T-helper 22 cell (primary cell): Measurements from ENCODE around the gene ASCC1.

Experiments used
- DNase-seq: peaks from one replicate; pipeline ENCODE4 v3.0.0-alpha.2; 2020; ENCODE audit warnings: low read depth

Gene ASCC1

DNA sequence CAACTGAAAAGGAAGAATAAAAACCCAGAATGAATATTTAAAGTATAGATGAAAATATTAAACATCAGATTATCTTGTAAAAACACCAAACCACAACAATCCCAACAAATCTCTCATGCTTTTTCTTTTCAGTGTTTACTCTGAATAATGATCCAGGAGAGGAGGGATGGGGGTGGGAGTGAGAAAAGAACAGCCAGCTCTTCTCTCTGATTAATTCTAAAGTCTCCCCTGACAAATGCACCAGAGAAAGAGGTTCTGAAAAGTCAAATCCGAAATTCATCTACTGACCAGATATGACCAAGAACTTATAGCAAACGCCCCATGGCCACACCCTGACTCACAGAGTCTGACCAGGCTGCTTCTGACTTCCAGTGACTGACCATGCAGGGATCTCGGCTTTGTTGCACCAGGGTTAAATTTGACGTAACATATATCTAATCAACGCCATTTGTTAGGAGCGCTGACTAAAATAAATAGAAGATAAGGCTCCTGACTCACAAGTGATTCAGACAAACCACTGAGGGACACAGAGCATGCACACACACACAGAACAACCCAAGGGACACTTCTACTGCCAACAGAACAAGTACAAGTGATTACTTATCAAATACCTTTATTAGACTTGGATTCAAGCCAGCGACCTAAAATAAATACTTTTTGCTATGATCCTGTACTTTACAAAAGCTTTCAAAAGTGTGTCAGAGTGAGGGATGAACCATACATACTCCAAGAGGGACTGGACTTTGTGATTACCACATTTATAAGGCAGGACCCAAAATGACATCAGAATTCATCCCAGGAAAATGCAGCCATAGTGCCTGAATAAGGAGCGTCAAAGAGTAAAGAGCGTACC, 118.4 kb downstream of the ASCC1 start:
- DNase-seq, result no peak

DNA sequence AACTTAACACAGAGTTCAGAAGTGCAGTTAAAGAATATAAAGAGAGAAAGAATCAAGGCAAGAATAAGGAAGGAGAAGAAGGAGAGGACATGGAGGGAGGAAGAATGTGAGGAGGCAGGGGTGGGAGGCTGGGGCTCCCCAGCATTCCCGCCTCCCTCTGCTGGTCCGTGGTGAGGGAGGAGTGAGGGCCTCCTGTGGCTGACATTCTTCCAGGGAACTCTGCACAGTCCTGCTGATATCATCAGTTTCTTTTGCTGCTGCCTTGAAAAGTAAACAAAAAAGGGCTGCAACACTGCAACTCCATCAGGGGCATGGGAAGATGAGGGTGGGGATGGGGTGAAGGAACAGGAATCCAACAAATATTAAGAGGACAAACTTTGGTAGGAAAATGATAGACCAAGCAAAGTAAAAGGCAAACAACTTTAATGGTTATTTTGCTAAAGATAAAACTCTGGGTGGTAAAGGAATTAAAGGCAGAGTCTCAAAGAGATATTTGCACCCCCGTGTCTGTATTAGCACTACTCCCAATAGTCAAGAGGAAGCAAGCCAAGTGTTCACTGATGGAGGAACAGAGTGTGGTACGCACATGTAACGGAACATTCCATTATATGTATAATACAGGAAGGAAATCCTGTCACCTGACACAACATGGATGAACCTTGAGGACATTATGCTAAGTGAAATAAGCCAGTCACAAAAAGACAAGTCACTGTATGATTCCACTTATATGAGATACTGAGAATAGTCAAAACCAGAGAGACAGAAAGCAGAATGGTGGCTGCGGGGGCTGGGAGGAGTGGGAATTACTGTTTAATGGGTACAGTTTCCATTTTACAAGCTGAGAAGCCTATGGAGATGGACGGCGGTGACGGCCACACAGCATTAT, 119.7 kb downstream of the ASCC1 start:
- no peak for DNase-seq

DNA sequence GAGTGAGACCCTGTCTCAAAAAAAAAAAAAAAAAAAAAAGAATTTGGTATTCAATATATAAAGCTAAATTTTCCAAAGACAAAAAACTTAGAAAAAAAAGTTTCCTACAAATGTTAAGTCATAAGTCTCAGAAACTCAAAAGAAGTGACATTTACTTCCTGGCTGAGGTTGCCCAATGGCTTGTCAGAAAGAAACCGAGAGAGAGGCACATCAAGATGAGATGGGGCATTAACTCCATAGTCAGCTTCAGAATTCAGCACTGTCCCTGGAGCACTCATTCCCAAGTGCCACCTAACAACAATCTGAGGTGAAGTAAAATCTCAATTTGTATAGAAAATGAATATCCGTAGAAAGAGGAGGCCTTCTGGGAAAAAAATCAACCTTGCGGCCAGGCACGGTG, 120.9 kb downstream of the ASCC1 start:
- DNase-seq, result no peak

DNA sequence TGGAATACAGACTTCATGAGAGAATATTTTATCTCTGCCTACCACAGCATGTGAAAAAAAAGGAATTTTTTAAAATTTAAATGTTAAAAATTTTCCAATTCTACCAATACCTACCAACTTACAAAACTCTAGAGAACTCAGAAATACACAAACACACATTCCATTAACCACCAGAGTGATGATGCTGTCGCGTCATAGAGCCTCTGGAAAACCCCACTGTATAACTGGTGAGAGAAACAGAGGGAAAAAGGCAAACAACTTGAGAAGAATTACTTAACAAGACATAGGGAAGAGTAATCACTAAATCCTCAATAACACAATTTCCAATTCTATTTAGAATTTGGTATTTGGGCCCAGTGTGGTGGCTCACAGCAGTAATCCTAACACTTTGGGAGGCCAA, 121.5 kb downstream of the ASCC1 start:
- no peak for DNase-seq

DNA sequence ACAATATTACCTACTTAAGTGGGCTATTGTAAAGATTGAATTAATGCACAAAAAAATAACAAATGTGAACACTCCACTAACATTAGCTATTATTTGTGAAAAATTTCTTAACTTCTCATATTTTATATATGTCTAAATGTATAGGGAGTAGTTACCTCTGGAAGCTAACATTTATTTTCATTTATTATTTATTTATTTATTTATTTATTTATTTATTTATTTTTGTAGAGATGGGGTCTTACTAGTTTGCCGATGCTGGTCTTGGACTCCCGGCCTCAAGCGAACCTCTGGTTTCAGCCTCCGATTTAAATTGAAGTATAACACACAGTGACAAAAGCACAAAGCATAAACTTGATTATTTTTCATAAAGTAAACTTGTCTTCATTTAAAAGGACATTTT, 122.6 kb downstream of the ASCC1 start:
- DNase-seq, result no peak

DNA sequence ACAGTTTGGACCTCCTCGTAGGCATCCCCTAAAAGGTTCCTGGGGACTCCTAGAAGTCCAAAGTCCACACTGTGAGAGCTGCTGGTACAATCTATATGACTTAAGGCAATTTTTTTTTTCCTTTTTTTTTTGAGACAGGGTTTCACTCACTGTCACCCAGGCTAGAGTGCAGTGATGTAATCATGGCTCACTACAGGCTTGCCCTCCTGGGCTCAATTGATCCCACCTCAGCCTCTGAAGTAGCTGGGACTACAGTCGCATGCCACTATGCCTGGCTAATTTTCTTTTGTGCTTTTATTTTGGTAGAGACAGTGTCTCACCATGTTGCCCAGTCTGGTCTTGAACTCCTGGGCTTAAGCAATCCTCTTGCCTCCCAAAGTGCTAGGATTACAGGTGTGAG, 123.1 kb downstream of the ASCC1 start:
- no peak for DNase-seq

DNA sequence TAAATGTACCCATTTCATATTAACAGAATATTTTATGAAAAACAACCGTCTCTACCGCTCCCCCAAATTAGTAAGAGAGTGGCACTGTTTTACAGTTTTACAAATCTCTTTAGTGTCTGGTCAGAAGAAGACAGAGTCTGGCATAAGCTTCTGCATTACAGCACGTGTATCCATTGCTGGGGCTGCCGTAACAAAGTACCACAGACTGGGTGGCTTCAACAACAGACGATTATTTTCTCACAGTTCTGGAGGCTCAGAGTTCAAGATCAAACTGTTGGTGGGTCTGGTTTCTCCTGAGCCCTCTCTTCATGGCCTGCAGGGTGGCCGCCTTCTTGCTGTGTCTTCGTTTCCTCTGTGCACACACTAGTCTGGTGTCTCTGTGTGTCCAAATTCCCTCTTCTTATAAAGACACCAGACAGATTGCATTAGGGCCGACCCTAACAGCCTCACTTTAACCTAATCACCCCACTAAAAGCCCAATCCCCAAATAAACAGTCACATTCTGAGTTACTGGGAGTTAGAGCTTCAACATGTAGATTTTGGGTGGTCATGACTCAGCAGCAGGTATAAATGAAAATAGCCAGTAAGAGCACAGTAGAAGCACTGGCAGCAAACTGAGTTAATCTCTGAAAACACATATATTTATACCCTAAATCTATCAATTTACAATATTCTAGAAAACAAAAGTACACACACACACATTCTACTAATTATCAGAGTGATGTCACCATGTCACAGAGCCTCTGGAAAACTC, 123.7 kb downstream of the ASCC1 start:
- DNase-seq, result no peak

DNA sequence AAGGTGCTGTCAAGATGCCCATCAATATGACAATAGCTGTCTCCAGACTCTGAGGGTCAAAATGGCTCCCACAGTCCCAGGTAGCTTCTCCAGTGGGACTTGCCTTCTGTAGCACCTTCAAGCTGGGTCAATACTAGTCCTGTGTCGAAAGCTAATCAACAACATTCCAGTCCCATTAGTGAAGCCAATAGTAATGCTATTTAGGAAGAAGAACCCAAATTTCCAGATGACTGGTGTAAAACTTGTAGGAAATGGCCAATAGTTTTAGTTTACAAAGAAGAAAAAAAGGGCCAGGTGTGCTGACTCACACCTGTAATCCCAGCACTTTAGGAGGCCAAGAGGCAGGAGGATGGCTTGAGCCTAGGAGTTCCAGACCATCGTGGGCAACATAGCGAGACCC, 125.8 kb downstream of the ASCC1 start:
- no peak for DNase-seq

DNA sequence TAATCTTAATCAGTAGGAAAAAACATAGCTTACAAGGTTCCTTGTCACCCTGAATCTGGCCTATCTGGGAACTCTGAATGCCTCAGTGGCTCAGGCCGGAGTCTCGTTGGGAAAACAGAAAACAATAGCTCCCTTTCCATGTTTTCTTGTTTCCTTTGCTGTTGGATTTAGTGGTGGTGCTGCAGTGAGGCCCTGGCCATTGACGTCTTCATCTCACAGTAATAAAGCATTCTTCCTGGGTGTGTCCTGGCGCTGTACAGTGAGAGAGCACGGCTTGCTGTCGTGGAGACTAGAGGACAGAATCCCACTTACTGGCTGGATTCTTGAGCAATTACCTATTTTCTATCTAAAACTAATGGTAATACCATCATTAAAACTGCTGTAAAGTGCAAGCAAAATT, 126.5 kb downstream of the ASCC1 start:
- no peak for DNase-seq

DNA sequence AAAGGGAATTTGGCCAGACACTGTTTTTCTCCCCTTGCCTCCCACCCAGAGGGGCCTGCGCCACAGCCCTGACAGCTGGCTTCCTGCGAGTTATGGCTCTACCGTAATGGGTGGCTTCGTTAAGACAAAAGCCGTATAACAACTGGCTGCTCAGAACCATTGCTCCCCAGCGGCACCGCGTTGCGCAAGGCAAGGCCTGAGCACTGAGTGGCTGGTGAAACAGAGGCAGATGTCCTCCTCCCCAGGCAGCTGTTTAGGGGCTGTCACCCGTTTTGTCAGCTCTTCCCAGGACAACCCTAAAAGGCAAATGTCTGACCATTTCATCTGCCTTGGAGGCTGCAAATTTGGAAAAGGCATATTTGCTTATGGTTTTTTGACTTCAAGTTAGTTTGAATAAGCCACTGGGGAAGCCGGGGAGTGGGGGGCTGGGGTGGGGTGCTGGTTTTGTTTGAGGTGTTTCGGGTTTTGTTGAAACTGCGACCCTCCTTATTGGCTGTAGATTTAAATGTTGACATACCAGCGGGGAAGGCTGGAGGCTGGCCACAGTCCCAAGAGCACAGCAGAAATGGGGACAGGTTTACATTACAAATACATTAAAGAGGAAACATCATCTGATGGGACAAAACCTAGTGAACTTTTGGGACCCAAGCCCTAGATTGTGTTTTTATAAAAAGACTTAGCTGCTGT, 127.0 kb downstream of the ASCC1 start:
- peak; percentile 54 for DNase-seq

DNA sequence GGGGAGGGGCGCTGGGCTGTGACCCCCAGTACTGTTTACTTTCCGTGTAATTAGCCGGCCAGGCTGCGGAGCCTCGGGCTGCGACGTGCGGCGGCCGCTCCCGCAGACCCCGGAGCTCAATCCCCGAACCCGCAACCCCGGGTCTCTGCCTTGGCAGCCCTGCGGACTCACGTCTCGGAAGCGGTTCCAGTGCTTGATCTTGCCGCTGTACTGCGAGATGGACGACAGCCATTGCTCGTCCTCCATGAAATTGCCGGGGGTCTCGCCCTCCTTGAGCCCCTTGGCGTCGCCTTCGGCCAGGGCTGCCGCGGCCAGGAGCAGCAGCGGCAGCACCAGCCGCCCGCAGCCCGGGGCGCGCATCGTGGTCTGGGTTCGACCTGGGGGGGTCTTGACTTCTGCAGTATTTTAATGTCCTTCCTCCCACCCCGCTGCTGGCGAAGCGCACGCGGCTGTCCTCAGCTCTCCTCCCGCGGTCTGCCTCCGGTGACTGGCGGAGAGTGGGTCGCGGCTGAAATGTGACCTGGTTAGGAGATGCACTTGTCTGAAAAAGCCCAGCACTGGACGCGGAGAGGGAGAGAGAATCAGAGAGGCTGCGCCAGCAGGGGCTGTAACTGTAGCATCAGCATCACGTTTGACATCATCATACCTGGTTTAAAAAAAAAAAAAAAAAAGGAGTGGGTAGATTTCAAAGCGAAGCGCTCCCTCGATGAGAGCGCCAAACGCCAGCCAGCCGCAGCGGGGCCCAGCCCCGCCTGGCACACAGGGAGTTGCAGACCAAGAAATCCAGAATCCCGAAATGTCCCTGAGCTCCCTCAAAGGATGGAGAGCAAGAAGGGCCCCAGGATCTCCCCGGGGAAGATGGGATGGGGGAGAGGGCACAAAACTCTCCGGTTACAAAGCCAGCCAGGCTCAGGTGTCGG, 127.8 kb downstream of the ASCC1 start, which contains the start of gene SPOCK2:
Gene SPOCK2, minus strand, starts transcription at position 583 of the 920 bp plus-strand sequence. Its CDS starts 223 bp downstream, at position 360.
- DNase-seq, result peak; percentile 77

DNA sequence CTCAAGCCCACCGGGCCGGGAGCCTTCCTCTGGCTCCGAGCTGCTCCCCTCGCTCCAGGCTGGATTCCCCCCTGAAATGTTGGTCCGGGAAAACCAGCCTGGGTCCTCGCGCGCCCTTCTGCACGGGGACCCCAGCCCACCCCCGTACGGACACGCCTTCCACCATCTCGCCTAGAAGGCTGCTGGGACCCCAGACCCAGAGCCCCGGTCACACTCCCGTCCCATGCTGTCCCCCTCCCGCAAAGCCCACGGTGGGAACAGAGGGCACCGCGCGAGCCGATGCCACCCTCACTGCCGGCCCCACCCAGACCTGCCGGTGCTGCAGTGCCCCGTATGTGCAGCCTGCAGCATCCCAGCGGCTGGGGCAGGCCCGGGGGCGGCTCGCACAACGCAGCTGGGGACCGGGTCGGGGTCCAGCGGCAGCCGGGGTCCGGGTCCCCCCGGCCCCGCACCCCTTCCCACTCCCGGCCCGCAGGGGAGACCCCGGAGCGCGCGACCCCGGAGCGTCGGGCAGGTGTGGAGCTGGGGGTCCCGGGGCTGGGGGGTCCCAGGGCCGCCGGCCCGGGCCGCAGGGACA, 128.6 kb downstream of the ASCC1 start:
- DNase-seq, result no peak

DNA sequence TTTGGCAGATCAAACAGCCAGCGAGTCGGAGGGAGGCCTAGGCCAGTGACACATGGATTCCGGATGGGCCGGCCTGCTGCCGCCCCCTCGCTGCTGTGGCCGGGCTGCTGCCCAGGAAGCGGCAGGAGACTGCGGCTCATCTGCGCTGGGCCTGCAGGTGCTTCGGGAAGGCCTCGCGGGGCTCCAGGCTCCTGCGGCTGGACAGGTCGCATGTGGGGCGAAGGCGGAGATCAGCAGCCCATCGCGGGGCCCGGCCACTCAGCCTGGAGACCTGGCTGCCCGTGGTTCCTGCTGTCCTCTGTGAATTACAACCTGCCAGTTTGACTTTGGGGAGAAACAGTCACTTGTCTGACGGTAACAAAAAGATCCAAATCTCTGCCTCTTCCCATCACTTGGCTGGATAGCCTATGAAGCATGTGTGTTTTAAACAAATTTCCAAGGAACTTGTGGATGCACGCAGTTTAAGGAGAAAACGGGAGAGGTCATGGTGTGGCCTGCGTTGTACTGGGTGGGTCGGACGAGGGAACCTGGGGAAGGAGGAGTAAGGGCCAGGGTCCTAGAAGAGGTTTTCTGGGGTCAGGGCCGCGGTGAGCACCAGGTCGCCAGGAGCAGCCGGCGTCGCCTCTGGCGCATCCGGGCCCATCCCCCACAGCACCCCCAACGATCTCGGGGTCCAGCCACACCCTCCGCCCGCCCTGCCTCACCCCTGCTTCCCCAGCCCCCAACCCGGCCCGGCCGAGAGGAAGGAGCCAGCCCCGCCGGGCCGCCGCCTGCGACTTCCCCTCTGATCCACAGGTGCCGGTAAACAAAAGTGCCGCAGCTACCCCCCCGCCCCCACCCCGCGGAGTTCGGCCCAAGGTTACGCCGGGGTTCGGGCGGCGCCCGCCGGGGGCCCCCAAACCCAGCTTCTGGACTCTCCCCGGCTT, 129.3 kb downstream of the ASCC1 start:
- peak; percentile 50 for DNase-seq

DNA sequence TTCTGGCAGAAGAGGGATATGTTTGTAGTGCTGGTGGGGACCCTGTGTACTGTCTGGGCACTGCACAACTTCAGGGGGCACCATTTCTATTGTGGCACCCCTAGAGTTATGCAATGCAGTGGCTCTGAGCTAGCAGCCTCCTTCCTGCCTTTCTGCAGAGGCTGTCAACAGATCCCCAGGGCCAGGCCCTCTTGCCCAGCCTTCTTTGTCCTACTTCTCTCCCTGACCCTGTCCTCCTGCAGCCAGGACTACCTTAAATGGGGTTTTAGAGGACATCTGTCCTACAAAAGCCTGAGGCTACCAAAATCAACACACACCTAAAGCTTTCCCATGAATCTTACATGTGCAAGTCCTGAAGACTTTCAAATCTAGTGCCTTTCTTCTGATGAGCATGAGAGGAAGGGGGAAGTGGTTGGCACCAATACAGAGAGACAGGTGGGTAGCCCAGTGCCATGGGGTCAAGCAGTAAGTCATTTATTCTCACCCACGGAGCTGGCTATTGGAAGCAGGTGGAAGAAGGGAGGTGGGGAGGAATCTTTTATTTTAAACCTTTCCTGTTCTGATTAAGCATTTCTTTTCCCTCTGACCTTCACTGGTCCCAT, 130.1 kb downstream of the ASCC1 start:
- DNase-seq, result no peak

DNA sequence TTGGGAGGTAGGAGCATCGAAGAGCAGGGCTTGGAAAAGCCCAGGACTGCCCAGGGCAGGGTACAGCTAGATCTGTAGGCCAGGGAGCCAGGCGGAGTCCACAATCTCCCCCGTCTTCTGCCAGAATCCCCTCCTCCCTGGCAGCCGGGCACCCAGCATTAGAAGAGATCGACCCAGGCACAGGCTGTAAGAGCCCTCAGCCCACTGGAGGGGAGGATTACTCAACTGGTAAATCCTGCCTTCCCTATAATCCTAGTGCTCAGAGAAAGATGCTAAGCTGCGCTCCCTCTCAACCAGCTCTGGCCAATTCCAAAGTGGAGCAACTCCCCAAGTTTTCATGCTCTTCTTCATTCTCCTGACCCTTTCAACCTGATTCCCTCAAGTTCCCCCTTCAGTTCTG, 130.9 kb downstream of the ASCC1 start:
- no peak for DNase-seq

DNA sequence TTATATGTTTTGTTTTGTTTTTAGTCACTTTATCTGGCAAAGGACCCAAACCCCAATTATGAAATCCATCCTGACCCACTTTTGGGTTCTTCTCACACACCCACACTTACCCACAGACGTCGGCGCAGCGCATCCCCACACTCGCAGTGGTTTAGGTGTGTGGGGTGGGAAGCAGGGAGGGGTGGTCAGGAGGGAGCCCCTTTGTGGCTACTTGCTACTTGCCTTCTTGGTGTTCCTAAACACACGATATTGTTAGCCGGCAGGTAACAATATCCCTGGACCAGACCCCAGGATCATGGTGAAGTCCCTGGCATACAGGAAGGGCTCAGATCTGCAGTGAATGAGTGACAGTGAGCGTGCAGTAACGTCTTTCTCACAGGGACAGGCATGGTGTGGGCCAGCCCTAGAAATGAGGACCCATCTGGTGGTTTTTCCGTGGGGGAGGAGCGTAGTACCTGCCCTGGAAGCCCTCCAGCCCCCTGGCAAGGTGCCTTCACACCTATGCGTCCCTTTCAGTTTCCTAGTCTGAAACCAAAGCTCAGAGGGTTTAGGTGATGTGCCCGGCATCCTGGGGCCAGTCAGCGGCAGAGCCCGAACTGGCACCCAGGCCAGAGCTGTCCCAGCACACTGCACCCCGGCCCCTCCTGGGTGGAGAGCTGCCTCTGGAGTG, 132.2 kb downstream of the ASCC1 start:
- peak; percentile 47 for DNase-seq

DNA sequence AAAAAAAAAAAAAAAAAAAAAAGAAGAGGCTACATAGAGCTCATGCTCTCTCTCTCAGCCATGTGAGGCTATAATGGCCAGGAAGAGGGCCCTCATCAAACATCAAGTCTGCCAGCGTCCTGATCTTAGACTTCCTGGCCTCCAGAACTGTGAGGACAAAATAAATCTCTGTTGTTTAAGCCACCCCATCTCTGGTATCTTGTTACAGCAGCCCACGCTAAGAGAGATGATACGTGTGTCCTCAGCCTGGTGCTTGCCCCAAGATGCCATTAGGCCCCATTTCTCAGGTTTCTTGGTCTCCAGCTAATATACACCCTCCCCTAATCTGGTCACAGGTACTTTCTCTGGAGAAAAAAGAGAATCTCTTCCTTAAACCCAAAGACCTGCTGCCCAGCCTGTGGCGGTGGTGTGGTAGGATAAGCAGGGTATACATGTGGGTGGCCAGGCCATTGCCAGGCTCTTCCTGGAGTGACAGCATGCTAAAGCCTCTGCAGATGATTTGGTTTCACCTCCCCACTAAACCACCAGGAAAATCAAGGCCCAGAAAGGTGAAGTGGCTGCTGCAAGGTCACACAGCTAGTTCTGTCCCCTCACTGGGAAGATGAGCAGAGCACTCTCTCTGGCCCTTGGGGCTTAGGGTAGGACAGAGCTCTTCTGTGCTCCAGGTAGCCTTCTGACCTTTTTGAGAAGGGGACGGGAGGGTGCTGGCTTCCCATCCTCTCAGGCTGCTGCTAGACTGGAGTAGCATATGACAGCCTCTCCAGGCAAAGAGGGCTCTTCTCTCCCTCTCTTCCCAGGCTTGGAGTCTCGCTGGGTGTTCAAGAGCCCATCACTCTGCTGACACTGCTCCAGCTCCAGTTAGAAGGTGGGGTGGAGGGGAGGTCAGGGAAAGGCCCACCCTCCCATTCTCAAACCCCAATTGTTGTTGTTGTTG, 133.0 kb downstream of the ASCC1 start:
- no peak for DNase-seq
